ENCODE measurements around the gene SRC. TPM values are rescaled to one million over a fixed set of nuclear protein-coding genes. Genes with fewer than 3 reads are reported as not detected.

Gene SRC
- total RNA-seq, 1 experiment from 2014 or later, result 197 TPM

- peaks cover 5% of the 10 kb centered on the region for H3K36me3 ChIP-seq (ENCODE audit: control insufficient read depth, insufficient read depth, low read length)
- POLR2A ChIA-PET, result interaction anchor here (2.0 kb wide), 1 partner anchor 34 kb away, joined by 6 read pairs; no protein-coding TSS in a partner anchor
- no peaks in the 10 kb centered on the region for H3K9me3 ChIP-seq
- no TSS peak for BruUV-seq (replicated peaks)
- peaks cover 31% of the 10 kb centered on the region for H3K4me1 Mint-ChIP-seq (ENCODE audit: low read depth, unreplicated experiment)
- H3K4me3 ChIP-seq (ENCODE audit: low read depth, low read length), result no peak overlapping the region
- no peaks in the 10 kb centered on the region for H3K9me3 Mint-ChIP-seq (ENCODE audit: unreplicated experiment)
- no peaks in the 10 kb centered on the region for H3K27me3 ChIP-seq (replicated peaks; ENCODE audit: control insufficient read depth, insufficient read depth, low read length)
- DNase-seq, result no peak
- H3K27ac Mint-ChIP-seq (ENCODE audit: unreplicated experiment), result peak overlapping the region; percentile 95
- no peak overlapping the region for H3K4me3 Mint-ChIP-seq (ENCODE audit: unreplicated experiment)
- peaks cover 36% of the 10 kb centered on the region for H3K4me1 ChIP-seq
- CTCF ChIA-PET, result interaction anchor here (0.6 to 0.9 kb wide), 2 partner anchors 102 to 597 kb away, joined by 4 to 9 read pairs; no protein-coding TSS in a partner anchor
- H3K27me3 Mint-ChIP-seq (ENCODE audit: insufficient read depth, unreplicated experiment), result no peaks in the 10 kb centered on the region
- intact Hi-C loops (cut with micrococcal nuclease; ENCODE audit: unreplicated experiment), result no loop called here
- no peak for TF ChIP-seq CTCF (IDR thresholded peaks at IDR 0.05; ENCODE audit: insufficient read depth in 1 of 2, low read depth in 1 of 2, low read length in 1 of 2, severe bottlenecking in 1 of 2, unreplicated experiment in 1 of 2)
- peaks cover 93% of the 10 kb centered on the region for H3K36me3 Mint-ChIP-seq (ENCODE audit: insufficient read depth, unreplicated experiment)
These were observed 32.5 kb downstream of the SRC start for GRCh38 chr20:37378420-37378784.

GRCh38 chr20:37378785-37379598, 33.1 kb downstream of the SRC start:
- Mint-ChIP-seq H3K4me1 (ENCODE audit: low read depth, unreplicated experiment) (peaks cover 31% of the 10 kb centered on the region), H3K27ac (ENCODE audit: unreplicated experiment) (peak overlapping the region; percentile 95), H3K27me3 (ENCODE audit: insufficient read depth, unreplicated experiment) (no peaks in the 10 kb centered on the region), H3K36me3 (ENCODE audit: insufficient read depth, unreplicated experiment) (peaks cover 93% of the 10 kb centered on the region), H3K4me3 (ENCODE audit: unreplicated experiment) (no peak overlapping the region), H3K9me3 (ENCODE audit: unreplicated experiment) (no peaks in the 10 kb centered on the region)
- POLR2A ChIA-PET, result interaction anchor here (2.0 kb wide), 1 partner anchor 35 kb away, joined by 6 read pairs; no protein-coding TSS in a partner anchor
- intact Hi-C loops (cut with micrococcal nuclease; ENCODE audit: unreplicated experiment), result no loop called here
- no peak for TF ChIP-seq CTCF (IDR thresholded peaks at IDR 0.05; ENCODE audit: insufficient read depth in 1 of 2, low read depth in 1 of 2, low read length in 1 of 2, severe bottlenecking in 1 of 2, unreplicated experiment in 1 of 2)
- Histone ChIP-seq H3K4me3 (ENCODE audit: low read depth, low read length) (no peak overlapping the region), H3K36me3 (ENCODE audit: control insufficient read depth, insufficient read depth, low read length) (peaks cover 5% of the 10 kb centered on the region), H3K4me1 (peaks cover 36% of the 10 kb centered on the region), H3K9me3 (no peaks in the 10 kb centered on the region), H3K27me3 (replicated peaks; ENCODE audit: control insufficient read depth, insufficient read depth, low read length) (no peaks in the 10 kb centered on the region)
- DNase-seq, result peak in 1 of 2 experiments; percentile 61
- no TSS peak for BruUV-seq (replicated peaks)
- CTCF ChIA-PET, result interaction anchor here (0.6 to 1.7 kb wide), 5 partner anchors 9 to 182 kb away, joined by 3 to 6 read pairs (median 4); no protein-coding TSS in a partner anchor

- Mint-ChIP-seq H3K36me3 (ENCODE audit: insufficient read depth, unreplicated experiment) (peaks cover 92% of the 10 kb centered on the region), H3K27me3 (ENCODE audit: insufficient read depth, unreplicated experiment) (no peaks in the 10 kb centered on the region), H3K4me1 (ENCODE audit: low read depth, unreplicated experiment) (peaks cover 31% of the 10 kb centered on the region), H3K27ac (ENCODE audit: unreplicated experiment) (peak overlapping the region; percentile 95), H3K4me3 (ENCODE audit: unreplicated experiment) (peak overlapping the region; percentile 64), H3K9me3 (ENCODE audit: unreplicated experiment) (no peaks in the 10 kb centered on the region)
- intact Hi-C loops (cut with micrococcal nuclease; ENCODE audit: unreplicated experiment), result loop anchor here (1.0 to 2.0 kb wide), 3 partner anchors 36 to 177 kb away; partner anchors contain the start of gene MANBAL
- Histone ChIP-seq H3K4me1 (peaks cover 36% of the 10 kb centered on the region), H3K36me3 (ENCODE audit: control insufficient read depth, insufficient read depth, low read length) (peaks cover 9% of the 10 kb centered on the region), H3K27me3 (replicated peaks; ENCODE audit: control insufficient read depth, insufficient read depth, low read length) (no peaks in the 10 kb centered on the region), H3K4me3 (ENCODE audit: low read depth, low read length) (no peak overlapping the region), H3K9me3 (no peaks in the 10 kb centered on the region)
- peak; percentile 58 to 75 for DNase-seq
- no peak for TF ChIP-seq CTCF (IDR thresholded peaks at IDR 0.05; ENCODE audit: insufficient read depth in 1 of 2, low read depth in 1 of 2, low read length in 1 of 2, severe bottlenecking in 1 of 2, unreplicated experiment in 1 of 2)
- CTCF ChIA-PET, result interaction anchor here (0.6 to 1.7 kb wide), 9 partner anchors 8 to 690 kb away, joined by 3 to 8 read pairs (median 4); no protein-coding TSS in a partner anchor
- no TSS peak for BruUV-seq (replicated peaks)
- POLR2A ChIA-PET, result interaction anchor here (0.6 kb wide), 2 partner anchors 56 to 91 kb away, joined by 8 to 9 read pairs; partner anchors contain the start of gene MANBAL
These were observed 34.3 kb downstream of the SRC start for GRCh38 chr20:37379967-37380828.

Measured in Caco-2 (cell line).